Smooth muscle cell (in vitro differentiated cells): ENCODE results near the gene PPP1CB. TPM values are rescaled to one million over a fixed set of nuclear protein-coding genes. Genes with fewer than 3 reads are reported as not detected.
"Not testable (repeated sequence)": the region's sequence is repeated elsewhere in the genome, so short reads cannot be mapped to it uniquely, and the experiment has no call there.

Source experiments
- DNase-seq: peaks from one replicate; lab custom pipeline; 2025; ENCODE audit not compliant: unreplicated experiment; lab: John Stamatoyannopoulos, UW
- H2AFZ ChIP-seq: fragments of 200-600 bp; sonication (generic); 2 replicates; pipeline ENCODE4 v1.6.0; 2016; ENCODE audit warnings: antibody characterized with exemption, low read depth, mild to moderate bottlenecking
- H3F3A ChIP-seq: fragments of 200-600 bp; sonication (generic); 2 replicates; pipeline ENCODE4 v1.6.0; 2017; ENCODE audit warnings: antibody characterized with exemption, low read depth
- H3K27ac ChIP-seq: fragments of 200-600 bp; sonication (generic); 2 replicates; pipeline ENCODE4 v1.5.1; 2016; ENCODE audit warnings: low read depth, mild to moderate bottlenecking
- H3K27me3 ChIP-seq: fragments of 200-600 bp; sonication (generic); 2 replicates; pipeline ENCODE4 v1.6.1; 2016; ENCODE audit warnings: low read depth, mild to moderate bottlenecking
- H3K36me3 ChIP-seq: fragments of 200-600 bp; sonication (generic); 2 replicates; pipeline ENCODE4 v1.5.1; 2016; ENCODE audit warnings: low read depth
- H3K4me1 ChIP-seq: fragments of 200-600 bp; sonication (generic); 2 replicates; pipeline ENCODE4 v1.5.1; 2016; ENCODE audit warnings: low read depth
- H3K4me2 ChIP-seq: fragments of 200-600 bp; sonication (generic); 2 replicates; pipeline ENCODE4 v1.6.0; 2016; ENCODE audit warnings: mild to moderate bottlenecking
- H3K4me3 ChIP-seq: fragments of 200-600 bp; sonication (generic); 2 replicates; pipeline ENCODE4 v1.5.1; 2016; ENCODE audit warnings: mild to moderate bottlenecking
- H3K79me2 ChIP-seq: fragments of 200-600 bp; sonication (generic); 2 replicates; pipeline ENCODE4 v1.6.0; 2016; ENCODE audit warnings: low read depth, mild to moderate bottlenecking
- H3K9ac ChIP-seq: fragments of 200-600 bp; sonication (generic); 2 replicates; pipeline ENCODE4 v1.6.0; 2016; ENCODE audit warnings: low read depth
- H3K9me3 ChIP-seq: fragments of 200-600 bp; sonication (generic); replicated peaks from 2 replicates; pipeline ENCODE4 v1.5.1; 2016; ENCODE audit warnings: low read depth
- H4K20me1 ChIP-seq: fragments of 200-600 bp; sonication (generic); 2 replicates; pipeline ENCODE4 v1.6.0; 2016; ENCODE audit warnings: low read depth
- WGBS: methylation state at CpG from one replicate; pipeline ENCODE4 v1.1.7; 2016; ENCODE audit warnings: low lambda C conversion rate; 5-methylcytosine and 5-hydroxymethylcytosine counted together
- polyA plus RNA-seq: library from polyadenylated mRNA; unstranded; fragments of >200 nt; fragmentation: Nextera tagmentation; extraction: Ambion mirVana; gene quantifications from 2 replicates; pipeline ENCODE4 v1.2.1, GENCODE V29; 2016
- total RNA-seq: library from RNA; depleted of rRNA; stranded (reverse); fragments of >200 nt; gene quantifications from 2 replicates; pipeline ENCODE4 v1.2.3, GENCODE V29; 2014
- TF ChIP-seq, protein P1 (sequence below): fragments of 200-600 bp; sonication (generic); IDR thresholded peaks from 2 replicates; pipeline ENCODE4 v1.5.1; 2017; ENCODE audit warnings: borderline replicate concordance, mild to moderate bottlenecking, antibody characterized with exemption; ENCODE audit not compliant: insufficient read depth, poor library complexity, severe bottlenecking

The PPP1CB gene
- total and polyA plus RNA-seq, 2 experiments from 2014 or later: 66.8 to 193 TPM

DNA sequence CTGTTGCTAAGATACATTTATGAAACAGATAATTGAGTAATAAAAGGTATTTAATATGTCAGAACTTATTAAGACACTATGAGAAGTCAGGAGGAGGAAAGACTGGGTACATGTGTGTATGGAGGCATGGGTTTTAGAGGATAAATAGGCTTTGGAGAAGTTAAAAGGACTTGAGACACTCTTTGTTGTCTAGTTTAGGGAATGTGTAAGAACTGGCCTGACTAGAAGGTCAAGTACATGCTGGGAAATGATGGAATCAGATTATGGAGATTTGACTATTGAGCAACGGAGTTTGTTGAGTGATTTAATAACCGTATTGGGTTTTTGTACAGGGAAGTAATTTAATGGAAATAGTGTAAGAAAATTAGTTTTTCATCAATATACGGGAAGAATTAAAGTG, 30.8 kb downstream of the PPP1CB start:
- Histone ChIP-seq H4K20me1 (peaks cover 71% of the 10 kb centered on the region), H3K27me3 (no peaks in the 10 kb centered on the region), H3F3A (no peaks in the 10 kb centered on the region), H3K9me3 (no peaks in the 10 kb centered on the region), H3K79me2 (peaks cover 52% of the 10 kb centered on the region), H3K4me2 (no peak overlapping the region), H3K9ac (no peak overlapping the region), H3K4me3 (no peak overlapping the region), H3K4me1 (no peaks in the 10 kb centered on the region), H3K36me3 (peaks cover 39% of the 10 kb centered on the region), H3K27ac (peak overlapping the region; percentile 40), H2AFZ (no peak overlapping the region)
- TF ChIP-seq, protein P1, sequence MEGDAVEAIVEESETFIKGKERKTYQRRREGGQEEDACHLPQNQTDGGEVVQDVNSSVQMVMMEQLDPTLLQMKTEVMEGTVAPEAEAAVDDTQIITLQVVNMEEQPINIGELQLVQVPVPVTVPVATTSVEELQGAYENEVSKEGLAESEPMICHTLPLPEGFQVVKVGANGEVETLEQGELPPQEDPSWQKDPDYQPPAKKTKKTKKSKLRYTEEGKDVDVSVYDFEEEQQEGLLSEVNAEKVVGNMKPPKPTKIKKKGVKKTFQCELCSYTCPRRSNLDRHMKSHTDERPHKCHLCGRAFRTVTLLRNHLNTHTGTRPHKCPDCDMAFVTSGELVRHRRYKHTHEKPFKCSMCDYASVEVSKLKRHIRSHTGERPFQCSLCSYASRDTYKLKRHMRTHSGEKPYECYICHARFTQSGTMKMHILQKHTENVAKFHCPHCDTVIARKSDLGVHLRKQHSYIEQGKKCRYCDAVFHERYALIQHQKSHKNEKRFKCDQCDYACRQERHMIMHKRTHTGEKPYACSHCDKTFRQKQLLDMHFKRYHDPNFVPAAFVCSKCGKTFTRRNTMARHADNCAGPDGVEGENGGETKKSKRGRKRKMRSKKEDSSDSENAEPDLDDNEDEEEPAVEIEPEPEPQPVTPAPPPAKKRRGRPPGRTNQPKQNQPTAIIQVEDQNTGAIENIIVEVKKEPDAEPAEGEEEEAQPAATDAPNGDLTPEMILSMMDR: no peak
- whole genome bisulfite sequencing: 55% methylated on average over 3 of the region's 3 CpGs
- no peak for DNase-seq

DNA sequence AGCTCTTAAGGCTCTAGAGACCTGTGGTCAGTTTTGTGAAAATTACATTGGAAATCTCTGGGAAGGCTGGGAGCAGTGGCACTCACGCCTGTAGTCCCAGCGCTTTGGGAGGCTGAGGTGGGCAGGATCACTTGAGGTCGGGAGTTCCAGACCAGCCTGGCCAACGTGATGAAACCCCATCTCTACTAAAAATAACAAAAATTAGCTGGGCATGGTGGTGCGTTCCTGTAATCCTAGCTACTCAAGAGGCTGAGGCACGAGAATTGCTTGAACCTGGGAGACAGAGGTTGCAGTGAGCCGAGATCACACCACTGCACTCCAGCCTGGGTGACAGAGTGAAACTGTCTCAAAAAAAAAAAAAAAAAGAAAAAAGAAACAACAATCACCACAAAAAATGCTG, 32.9 kb downstream of the PPP1CB start:
- not testable (repeated sequence) for H2AFZ ChIP-seq, H3K27ac ChIP-seq, H3K9ac ChIP-seq, H3K9me3 ChIP-seq, DNase-seq, H3F3A ChIP-seq, H3K4me3 ChIP-seq, H3K4me1 ChIP-seq, H3K4me2 ChIP-seq, H3K27me3 ChIP-seq
- Histone ChIP-seq H3K36me3 (peaks cover 43% of the 10 kb centered on the region), H3K79me2 (peaks cover 40% of the 10 kb centered on the region), H4K20me1 (peaks cover 64% of the 10 kb centered on the region)
- 90% methylated on average over 7 of the region's 7 CpGs for WGBS

DNA sequence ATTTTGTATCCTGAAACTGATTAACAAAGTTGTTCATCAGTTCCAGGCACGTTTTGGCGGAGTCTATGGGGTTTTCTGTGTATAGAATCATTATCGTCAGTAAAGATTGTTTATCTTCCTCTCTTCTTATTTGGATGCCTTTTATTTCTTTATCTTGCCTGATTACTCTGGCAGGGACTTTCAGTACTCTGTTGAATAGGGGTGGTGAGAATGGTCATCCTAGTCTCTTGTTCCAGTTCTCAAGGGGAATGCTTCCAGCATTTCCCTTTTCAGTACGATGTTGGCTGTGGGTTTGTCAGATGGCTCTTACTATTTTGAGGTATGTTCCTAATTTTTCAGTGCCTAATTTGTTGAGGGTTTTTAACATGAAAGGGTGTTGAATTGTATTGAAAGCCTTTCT, 45.0 kb downstream of the PPP1CB start:
- Histone ChIP-seq H3K4me1 (no peaks in the 10 kb centered on the region), H3K4me3 (no peak overlapping the region), H3K4me2 (no peak overlapping the region), H3K9me3 (no peaks in the 10 kb centered on the region), H2AFZ (no peak overlapping the region), H3K36me3 (peaks cover 30% of the 10 kb centered on the region), H4K20me1 (peaks cover 77% of the 10 kb centered on the region), H3K9ac (no peak overlapping the region), H3K27me3 (no peaks in the 10 kb centered on the region), H3K79me2 (peaks cover 68% of the 10 kb centered on the region), H3F3A (no peaks in the 10 kb centered on the region), H3K27ac (no peak overlapping the region)
- TF ChIP-seq, protein P1: no peak
- DNase-seq: no peak
- 97% methylated on average over 4 of the region's 4 CpGs for WGBS

DNA sequence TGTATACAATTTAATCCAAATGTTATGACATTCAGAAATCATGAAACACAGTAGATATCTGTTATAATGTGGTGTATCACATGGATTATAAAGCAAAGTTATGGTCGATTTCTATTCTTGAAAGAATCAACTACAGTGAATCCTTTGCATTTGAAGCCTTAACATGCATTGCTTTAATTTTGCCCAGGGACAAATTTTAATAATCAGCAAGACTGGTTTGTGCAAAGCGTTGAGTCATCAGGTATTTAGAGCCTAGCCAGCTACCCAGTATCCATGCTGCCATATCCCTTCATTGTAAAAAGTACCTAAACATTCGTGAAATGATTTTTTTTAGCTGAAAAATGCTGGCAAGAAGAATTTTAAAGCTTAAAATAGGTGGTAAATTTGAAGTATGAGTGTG, 50.1 kb downstream of the PPP1CB start:
- H3K9me3 ChIP-seq: no peaks in the 10 kb centered on the region
- peaks cover 34% of the 10 kb centered on the region for H3K79me2 ChIP-seq
- H3K27ac ChIP-seq: peak overlapping the region; percentile 78
- no peak overlapping the region for H3K4me2 ChIP-seq
- H3K4me1 ChIP-seq: no peaks in the 10 kb centered on the region
- no peak for DNase-seq
- peaks cover 10% of the 10 kb centered on the region for H3K36me3 ChIP-seq
- no peak overlapping the region for H3K4me3 ChIP-seq
- no peak overlapping the region for H2AFZ ChIP-seq
- peaks cover 60% of the 10 kb centered on the region for H4K20me1 ChIP-seq
- TF ChIP-seq, protein P1: no peak
- H3K9ac ChIP-seq: no peak overlapping the region
- no peaks in the 10 kb centered on the region for H3K27me3 ChIP-seq
- WGBS: 73% methylated on average over 3 of the region's 3 CpGs
- no peaks in the 10 kb centered on the region for H3F3A ChIP-seq
